HL-60/S4 (cell line): ENCODE data around the gene SGPP1.
"Not testable (repeated sequence)": the region's sequence is repeated elsewhere in the genome, so short reads cannot be mapped to it uniquely, and the experiment has no call there.

Experiments used
- in situ Hi-C: fragments of 300-500 bp; cut with MboI; formaldehyde crosslinking; loops from 2 replicates; pipeline ENCODE4 v1.14.3; 2022; ENCODE audit warnings: low sequenced_read_pairs

SGPP1 gene

DNA sequence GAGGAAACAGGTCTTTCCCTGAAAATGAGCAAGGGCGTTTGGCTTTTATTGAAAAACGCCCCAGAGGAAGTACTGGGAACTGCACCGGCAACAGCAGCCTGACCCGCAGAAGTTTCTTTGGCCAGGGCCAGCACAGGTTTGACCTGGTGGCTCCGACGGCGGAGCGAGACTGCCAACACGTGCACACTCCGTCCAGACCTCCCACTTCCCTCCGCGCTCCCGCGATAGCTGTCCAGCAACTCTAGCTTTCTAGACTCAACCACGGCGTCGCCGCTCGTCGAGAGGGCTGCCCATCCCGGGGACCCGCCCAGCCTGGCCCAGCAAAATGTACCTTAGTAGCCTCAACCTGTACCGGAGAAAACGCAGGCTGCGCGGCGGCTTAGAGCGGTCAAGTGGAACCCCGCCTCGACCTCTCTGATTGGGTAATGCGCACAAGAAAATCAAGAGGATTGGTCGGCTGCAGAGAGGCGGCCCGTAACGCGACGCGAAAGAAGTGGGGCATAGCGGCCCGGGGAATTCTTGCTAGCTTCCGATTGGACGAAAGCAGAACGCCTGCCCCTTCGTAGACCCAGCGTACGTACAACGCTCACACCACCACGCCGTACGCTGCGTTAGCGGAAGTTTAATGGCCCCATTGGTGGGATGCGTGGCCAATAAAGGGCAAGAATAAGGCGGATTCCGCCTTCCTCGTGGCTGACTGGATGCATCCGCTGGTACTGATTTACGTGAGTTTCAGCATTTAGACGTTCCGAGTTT, 86.2 kb downstream of the SGPP1 start, which contains the start of gene WDR89:
Gene WDR89, minus strand, starts transcription at position 399 of the 756 bp plus-strand sequence. CDS start 41,929 bp downstream, outside the sequence.
- in situ Hi-C loops, result no loop called here

DNA sequence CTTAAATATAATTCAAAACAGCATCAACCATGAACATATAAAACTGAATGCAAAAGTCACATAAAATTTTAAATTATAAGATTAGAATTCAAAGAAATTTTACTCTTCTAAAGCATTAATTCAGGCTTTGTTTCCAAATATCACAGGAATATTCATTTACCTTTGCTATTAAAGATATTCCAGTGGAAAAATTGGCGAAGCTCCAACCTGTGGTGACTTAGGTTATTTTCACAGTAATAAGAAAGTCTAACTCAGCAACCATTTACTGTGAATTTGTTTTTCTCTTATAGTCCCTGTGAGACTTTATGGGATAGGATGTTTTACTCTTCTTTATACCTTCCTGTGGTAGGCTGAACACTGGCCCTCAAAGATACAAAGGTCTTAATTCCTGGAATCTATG, 89.4 kb downstream of the SGPP1 start:
- in situ Hi-C loops, result no loop called here

DNA sequence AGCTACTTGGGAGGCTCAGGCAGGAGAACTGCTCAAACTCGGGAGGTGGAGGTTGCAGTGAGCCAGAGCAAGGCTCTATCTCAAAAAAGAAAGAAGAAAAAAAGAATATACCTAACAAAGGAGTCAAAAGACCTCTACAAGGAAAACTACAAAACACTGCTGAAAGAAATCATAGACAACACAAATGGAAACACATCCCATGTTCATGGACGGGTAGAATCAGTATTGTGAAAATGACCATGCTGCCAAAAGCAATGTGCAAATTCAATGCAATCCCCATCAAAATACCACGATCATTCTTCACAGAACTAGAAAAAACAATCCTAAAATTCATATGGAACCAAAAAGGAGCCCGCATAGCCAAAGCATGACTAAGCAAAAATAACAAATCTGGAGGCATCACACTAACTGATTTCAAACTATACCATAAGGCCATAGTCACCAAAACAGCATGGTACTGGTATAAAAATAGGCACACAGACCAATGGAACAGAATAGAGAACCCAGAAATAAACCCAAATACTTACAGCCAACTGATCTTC, 91.7 kb downstream of the SGPP1 start:
- in situ Hi-C loops, result not testable (repeated sequence)
